ENCODE measurements around the gene BRINP3. TPM values are rescaled to one million over a fixed set of nuclear protein-coding genes. Genes with fewer than 3 reads are reported as not detected.

The BRINP3 gene
- total and polyA plus RNA-seq, 12 donors, result 0.10 to 3.0 (median 0.83) TPM; not detected in 5

DNA sequence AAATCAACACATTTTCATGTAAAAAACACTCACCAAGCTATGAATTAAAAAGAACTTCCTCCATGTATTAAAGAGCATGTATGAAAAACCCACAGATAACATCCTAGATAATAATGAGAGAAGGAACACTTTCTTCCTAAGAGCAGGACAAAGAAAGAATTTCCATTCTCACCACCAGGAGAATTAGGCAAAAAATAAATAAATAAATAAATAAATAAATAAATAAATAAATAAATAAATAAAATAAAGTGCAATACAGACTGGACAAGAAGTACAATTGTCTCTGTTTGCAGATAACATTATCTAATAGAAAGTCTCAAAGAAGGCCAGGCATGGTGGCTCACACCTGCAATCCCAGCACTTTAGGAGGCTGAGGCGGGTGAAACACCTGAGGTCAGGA, 218.2 kb downstream of the BRINP3 start:
- H3K9me3 ChIP-seq (replicated peaks in 1 of 3), result no peaks in the 10 kb centered on the region
- H3K36me3 ChIP-seq (replicated peaks in 1 of 2), result no peaks in the 10 kb centered on the region
- H3K27me3 ChIP-seq, result no peaks in the 10 kb centered on the region
- H3K4me1 ChIP-seq (replicated peaks in 1 of 2), result no peaks in the 10 kb centered on the region
- intact Hi-C loops (cut with DNase I), result no loop called here
- no peak overlapping the region for H3K4me3 ChIP-seq
- WGBS, 4 donors, result 88 to 93% (median 90%) methylated on average over 1 of the region's 1 CpG
- DNase-seq, result no peak
- H3K27ac ChIP-seq, result no peak overlapping the region
- no peak for TF ChIP-seq POLR2A (IDR thresholded peaks at IDR 0.05)
- TF ChIP-seq, protein P1, sequence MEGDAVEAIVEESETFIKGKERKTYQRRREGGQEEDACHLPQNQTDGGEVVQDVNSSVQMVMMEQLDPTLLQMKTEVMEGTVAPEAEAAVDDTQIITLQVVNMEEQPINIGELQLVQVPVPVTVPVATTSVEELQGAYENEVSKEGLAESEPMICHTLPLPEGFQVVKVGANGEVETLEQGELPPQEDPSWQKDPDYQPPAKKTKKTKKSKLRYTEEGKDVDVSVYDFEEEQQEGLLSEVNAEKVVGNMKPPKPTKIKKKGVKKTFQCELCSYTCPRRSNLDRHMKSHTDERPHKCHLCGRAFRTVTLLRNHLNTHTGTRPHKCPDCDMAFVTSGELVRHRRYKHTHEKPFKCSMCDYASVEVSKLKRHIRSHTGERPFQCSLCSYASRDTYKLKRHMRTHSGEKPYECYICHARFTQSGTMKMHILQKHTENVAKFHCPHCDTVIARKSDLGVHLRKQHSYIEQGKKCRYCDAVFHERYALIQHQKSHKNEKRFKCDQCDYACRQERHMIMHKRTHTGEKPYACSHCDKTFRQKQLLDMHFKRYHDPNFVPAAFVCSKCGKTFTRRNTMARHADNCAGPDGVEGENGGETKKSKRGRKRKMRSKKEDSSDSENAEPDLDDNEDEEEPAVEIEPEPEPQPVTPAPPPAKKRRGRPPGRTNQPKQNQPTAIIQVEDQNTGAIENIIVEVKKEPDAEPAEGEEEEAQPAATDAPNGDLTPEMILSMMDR (IDR thresholded peaks at IDR 0.05), result no peak

DNA sequence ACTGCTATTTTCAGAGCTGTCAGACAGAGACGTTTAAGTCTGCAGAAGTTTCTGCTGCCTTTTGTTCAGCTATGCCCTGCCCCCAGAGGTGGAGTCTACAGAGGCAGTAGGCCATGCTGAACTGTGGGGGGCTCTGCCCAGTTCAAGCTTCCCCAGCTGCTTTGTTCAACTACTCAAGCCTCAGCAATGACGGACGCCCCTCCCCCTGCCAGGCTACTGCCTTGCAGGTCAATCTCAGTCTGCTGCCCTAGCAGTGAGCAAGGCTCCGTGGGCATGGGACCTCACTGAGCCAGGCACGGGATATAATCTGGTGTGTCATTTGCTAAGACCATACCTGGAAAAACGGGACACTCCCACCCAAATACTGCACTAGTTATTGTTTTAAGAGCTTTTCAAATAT, 219.7 kb downstream of the BRINP3 start:
- no peak overlapping the region for H3K27ac ChIP-seq
- H3K4me3 ChIP-seq, result no peak overlapping the region
- H3K9me3 ChIP-seq (replicated peaks in 1 of 3), result no peaks in the 10 kb centered on the region
- no peaks in the 10 kb centered on the region for H3K27me3 ChIP-seq
- no peaks in the 10 kb centered on the region for H3K36me3 ChIP-seq (replicated peaks in 1 of 2)
- no peak for DNase-seq
- WGBS, 4 donors, result 62 to 83% (median 71%) methylated on average over 6 of the region's 6 CpGs
- TF ChIP-seq, protein P1 (IDR thresholded peaks at IDR 0.05), result no peak
- TF ChIP-seq POLR2A (IDR thresholded peaks at IDR 0.05), result no peak
- no peaks in the 10 kb centered on the region for H3K4me1 ChIP-seq (replicated peaks in 1 of 2)
- intact Hi-C loops (cut with DNase I), result no loop called here

DNA sequence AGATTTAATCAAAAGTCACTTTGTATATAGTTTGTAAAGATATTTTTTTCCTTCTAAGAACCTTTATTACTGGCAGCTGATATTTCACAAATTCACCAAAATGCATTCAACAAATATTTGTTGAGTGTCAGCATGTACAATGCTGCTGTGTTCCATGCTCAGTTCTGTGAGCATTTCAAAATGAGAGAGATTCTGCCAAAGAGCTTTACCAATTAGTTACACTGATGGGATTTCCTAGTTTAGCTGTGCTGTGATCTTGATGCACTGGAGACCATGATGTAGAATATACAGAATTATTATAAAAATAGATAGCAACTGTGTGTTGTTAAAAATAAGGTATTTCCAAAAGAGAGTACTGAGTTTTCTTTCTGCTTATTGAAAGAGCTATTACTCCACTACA, 225.6 kb downstream of the BRINP3 start:
- intact Hi-C loops (cut with DNase I), result no loop called here

DNA sequence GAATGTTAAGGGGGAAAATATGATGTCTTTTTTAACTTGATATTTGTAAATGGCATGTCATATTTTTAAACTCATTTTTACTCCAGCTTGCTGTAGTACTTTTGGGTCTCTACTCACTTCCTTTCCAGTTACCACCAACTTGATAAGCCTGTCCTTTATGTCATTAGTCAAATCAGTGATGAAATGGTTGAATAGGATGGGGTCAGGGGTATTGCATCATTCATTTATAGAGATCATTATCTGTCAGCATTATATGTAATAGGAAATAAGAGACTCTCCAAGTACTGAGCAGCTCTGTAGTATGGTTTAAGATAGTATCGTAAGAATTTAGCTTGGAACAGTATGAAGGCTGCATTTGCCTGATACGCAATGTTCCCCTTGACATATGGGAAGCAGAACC, 227.3 kb downstream of the BRINP3 start:
- H3K4me3 ChIP-seq, result no peak overlapping the region
- no peaks in the 10 kb centered on the region for H3K4me1 ChIP-seq (replicated peaks in 1 of 2)
- DNase-seq, result no peak
- H3K27me3 ChIP-seq, result no peaks in the 10 kb centered on the region
- 81 to 95% (median 93%) methylated on average over 2 of the region's 2 CpGs for WGBS, 4 donors
- no peaks in the 10 kb centered on the region for H3K36me3 ChIP-seq (replicated peaks in 1 of 2)
- no peak overlapping the region for H3K27ac ChIP-seq
- TF ChIP-seq, protein P1 (IDR thresholded peaks at IDR 0.05), result no peak
- no peak for TF ChIP-seq POLR2A (IDR thresholded peaks at IDR 0.05)
- intact Hi-C loops (cut with DNase I), result no loop called here
- no peaks in the 10 kb centered on the region for H3K9me3 ChIP-seq (replicated peaks in 1 of 3)

More for the DNA sequence above, 225.6 kb downstream of the BRINP3 start:
- DNase-seq, result no peak
- Histone ChIP-seq H3K36me3 (replicated peaks in 1 of 2) (no peaks in the 10 kb centered on the region), H3K4me1 (replicated peaks in 1 of 2) (no peaks in the 10 kb centered on the region), H3K27ac (no peak overlapping the region), H3K9me3 (replicated peaks in 1 of 3) (no peaks in the 10 kb centered on the region), H3K27me3 (no peaks in the 10 kb centered on the region), H3K4me3 (no peak overlapping the region)
- TF ChIP-seq POLR2A (IDR thresholded peaks at IDR 0.05), result no peak
- TF ChIP-seq, protein P1 (IDR thresholded peaks at IDR 0.05), result no peak

Measured in adrenal gland (tissue), 12 donors.